ENCODE measurements around the gene P2RX4.
"Not testable (repeated sequence)": the region's sequence is repeated elsewhere in the genome, so short reads cannot be mapped to it uniquely, and the experiment has no call there.

DNA sequence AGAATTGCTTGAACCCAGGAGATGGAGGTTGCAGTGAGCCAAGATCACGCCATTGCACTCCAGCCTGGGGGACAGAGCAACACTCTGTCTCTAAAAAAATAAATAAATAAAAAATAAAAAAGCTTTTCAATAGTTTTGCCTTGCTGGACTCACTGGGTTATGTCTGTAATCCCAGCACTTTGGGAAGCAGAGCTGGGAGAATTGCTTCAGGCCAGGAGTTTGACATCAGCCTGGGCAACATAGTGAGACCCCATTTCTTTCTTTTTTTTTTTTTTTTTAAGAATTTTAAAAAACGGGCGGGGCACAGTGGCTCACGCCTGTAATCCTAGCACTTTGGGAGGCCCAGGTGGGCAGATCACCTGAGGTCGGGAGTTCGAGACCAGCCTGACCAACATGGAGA lies 8.8 kb upstream of the P2RX4 start:
- TF ChIP-seq, protein P1, sequence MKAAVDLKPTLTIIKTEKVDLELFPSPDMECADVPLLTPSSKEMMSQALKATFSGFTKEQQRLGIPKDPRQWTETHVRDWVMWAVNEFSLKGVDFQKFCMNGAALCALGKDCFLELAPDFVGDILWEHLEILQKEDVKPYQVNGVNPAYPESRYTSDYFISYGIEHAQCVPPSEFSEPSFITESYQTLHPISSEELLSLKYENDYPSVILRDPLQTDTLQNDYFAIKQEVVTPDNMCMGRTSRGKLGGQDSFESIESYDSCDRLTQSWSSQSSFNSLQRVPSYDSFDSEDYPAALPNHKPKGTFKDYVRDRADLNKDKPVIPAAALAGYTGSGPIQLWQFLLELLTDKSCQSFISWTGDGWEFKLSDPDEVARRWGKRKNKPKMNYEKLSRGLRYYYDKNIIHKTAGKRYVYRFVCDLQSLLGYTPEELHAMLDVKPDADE (CRISPR knock-in tag; IDR thresholded peaks at IDR 0.05): not testable (repeated sequence)
- not testable (repeated sequence) for TF ChIP-seq GTF2F1 (IDR thresholded peaks at IDR 0.05; ENCODE audit: low read length); FOXP1 (IDR thresholded peaks at IDR 0.05); FOXP1 (CRISPR knock-in tag; IDR thresholded peaks at IDR 0.05); EP300 (IDR thresholded peaks at IDR 0.05; ENCODE audit: low read depth in 2 of 2, low read length in 2 of 2); EP300 (CRISPR knock-in tag; IDR thresholded peaks at IDR 0.05; ENCODE audit: borderline replicate concordance); SMARCC2 (IDR thresholded peaks at IDR 0.05); RELA (CRISPR knock-in tag; IDR thresholded peaks at IDR 0.05); TRIM24 (CRISPR knock-in tag; IDR thresholded peaks at IDR 0.05)
- TF ChIP-seq, protein P2, sequence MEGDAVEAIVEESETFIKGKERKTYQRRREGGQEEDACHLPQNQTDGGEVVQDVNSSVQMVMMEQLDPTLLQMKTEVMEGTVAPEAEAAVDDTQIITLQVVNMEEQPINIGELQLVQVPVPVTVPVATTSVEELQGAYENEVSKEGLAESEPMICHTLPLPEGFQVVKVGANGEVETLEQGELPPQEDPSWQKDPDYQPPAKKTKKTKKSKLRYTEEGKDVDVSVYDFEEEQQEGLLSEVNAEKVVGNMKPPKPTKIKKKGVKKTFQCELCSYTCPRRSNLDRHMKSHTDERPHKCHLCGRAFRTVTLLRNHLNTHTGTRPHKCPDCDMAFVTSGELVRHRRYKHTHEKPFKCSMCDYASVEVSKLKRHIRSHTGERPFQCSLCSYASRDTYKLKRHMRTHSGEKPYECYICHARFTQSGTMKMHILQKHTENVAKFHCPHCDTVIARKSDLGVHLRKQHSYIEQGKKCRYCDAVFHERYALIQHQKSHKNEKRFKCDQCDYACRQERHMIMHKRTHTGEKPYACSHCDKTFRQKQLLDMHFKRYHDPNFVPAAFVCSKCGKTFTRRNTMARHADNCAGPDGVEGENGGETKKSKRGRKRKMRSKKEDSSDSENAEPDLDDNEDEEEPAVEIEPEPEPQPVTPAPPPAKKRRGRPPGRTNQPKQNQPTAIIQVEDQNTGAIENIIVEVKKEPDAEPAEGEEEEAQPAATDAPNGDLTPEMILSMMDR (CRISPR knock-in tag; IDR thresholded peaks at IDR 0.05): not testable (repeated sequence)
- TF ChIP-seq, protein P3, sequence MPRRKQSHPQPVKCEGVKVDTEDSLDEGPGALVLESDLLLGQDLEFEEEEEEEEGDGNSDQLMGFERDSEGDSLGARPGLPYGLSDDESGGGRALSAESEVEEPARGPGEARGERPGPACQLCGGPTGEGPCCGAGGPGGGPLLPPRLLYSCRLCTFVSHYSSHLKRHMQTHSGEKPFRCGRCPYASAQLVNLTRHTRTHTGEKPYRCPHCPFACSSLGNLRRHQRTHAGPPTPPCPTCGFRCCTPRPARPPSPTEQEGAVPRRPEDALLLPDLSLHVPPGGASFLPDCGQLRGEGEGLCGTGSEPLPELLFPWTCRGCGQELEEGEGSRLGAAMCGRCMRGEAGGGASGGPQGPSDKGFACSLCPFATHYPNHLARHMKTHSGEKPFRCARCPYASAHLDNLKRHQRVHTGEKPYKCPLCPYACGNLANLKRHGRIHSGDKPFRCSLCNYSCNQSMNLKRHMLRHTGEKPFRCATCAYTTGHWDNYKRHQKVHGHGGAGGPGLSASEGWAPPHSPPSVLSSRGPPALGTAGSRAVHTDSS (CRISPR knock-in tag; conservative IDR thresholded peaks at IDR 0.05): not testable (repeated sequence)
- TF ChIP-seq, protein P4, sequence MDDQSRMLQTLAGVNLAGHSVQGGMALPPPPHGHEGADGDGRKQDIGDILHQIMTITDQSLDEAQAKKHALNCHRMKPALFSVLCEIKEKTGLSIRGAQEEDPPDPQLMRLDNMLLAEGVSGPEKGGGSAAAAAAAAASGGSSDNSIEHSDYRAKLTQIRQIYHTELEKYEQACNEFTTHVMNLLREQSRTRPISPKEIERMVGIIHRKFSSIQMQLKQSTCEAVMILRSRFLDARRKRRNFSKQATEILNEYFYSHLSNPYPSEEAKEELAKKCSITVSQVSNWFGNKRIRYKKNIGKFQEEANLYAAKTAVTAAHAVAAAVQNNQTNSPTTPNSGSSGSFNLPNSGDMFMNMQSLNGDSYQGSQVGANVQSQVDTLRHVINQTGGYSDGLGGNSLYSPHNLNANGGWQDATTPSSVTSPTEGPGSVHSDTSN (CRISPR knock-in tag; IDR thresholded peaks at IDR 0.05; ENCODE audit: borderline replicate concordance): not testable (repeated sequence)
- TF ChIP-seq, protein P5, sequence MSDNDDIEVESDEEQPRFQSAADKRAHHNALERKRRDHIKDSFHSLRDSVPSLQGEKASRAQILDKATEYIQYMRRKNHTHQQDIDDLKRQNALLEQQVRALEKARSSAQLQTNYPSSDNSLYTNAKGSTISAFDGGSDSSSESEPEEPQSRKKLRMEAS (IDR thresholded peaks at IDR 0.05): not testable (repeated sequence)
